ENCODE measurements around the gene BRD3. TPM values are rescaled to one million over a fixed set of nuclear protein-coding genes. Genes with fewer than 3 reads are reported as not detected.

Gene BRD3
- total RNA-seq, 1 donor from 2014 or later = 35.5 TPM

GRCh38 chr9:134032456-134033222, 35.2 kb downstream of the BRD3 start:
- intact Hi-C loops (cut with DNase I) = no loop called here
- peaks cover 77% of the 10 kb centered on the region for H3K36me3 ChIP-seq

DNA sequence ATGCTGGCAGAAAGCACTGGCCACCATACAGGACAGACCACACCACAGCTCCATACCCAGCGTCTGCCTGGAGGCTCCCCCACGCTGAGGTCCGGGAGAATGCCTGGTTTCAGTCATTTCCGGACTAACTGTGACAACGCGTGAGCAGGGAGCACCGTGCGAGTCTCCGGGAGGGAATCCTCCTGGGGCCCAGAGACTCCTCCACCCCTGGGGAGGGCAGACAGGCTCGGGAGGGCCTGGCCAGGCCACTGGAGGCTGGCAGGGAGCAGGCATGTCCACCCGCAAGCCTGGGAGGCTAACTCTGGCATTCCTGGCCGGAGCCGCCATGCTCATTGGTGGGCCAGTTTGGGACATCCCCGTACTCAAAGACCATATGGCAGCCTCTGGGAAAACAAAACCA, 36.0 kb downstream of the BRD3 start:
- ATAC-seq (no peak), DNase-seq (no peak)
- peaks cover under 1% of the 10 kb centered on the region for H3K4me1 ChIP-seq
- TF ChIP-seq CTCF (IDR thresholded peaks at IDR 0.05) = no peak
- no peak overlapping the region for H3K4me3 ChIP-seq
- no peak overlapping the region for H3K27ac ChIP-seq
- intact Hi-C loops (cut with DNase I) = no loop called here
- peaks cover 71% of the 10 kb centered on the region for H3K36me3 ChIP-seq
- H3K27me3 ChIP-seq (ENCODE audit: low read depth) = no peaks in the 10 kb centered on the region
- H3K9me3 ChIP-seq = no peaks in the 10 kb centered on the region

More at GRCh38 chr9:134032456-134033222, 35.2 kb downstream of the BRD3 start:
- no peaks in the 10 kb centered on the region for H3K9me3 ChIP-seq
- H3K27ac ChIP-seq = no peak overlapping the region
- H3K4me1 ChIP-seq = no peaks in the 10 kb centered on the region
- DNase-seq (no peak), ATAC-seq (no peak)
- no peak for TF ChIP-seq CTCF (IDR thresholded peaks at IDR 0.05)
- H3K4me3 ChIP-seq = no peak overlapping the region
- no peaks in the 10 kb centered on the region for H3K27me3 ChIP-seq (ENCODE audit: low read depth)

GRCh38 chr9:134030821-134031470, 36.9 kb downstream of the BRD3 start:
- no peak for DNase-seq

DNA sequence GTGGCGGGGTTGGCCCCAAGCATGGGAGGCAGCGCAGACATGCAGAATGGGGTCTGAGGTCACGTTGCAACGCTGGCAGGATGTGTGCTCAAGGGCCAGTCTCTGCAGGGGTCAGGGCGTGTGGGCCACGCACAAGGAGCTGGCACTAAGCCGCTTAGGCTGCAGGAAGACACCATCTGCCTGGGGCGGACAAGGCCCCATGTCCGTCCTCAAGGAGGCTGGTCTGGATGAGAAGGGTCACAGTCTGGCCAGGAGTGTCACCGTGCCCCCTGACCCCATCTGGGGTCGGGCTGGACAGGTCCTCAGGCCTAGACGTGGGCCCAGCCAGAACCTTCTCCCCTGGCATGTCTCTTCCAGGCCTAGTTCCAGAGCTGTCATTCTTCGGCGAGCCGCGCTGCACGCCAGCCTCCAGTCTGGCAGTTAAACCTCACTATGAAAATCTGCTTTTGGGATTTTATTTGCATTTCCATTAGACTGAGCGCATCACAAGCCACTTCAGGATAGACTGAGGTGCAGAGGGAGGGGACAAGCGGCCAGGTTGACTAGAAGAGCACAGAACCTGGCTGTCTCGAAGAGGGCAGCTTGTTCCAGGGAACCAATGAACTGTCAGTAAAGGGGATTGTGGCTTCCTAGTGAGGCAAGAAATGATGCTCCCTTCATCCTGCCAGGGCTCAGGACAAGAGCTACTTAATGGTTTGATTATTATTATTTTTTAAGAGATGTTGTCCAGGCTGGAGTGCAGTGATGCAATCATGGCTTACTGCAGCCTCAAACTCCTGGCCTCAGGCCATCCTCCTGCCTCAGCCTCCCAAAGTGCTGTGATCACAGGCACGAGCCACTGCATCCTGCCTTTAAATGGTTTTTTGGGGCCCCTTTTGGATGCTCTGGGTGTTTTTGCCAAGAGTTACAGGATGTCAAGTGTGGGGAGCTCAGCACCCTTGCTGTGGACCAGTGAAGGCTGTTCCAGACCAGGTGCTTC, 38.3 kb downstream of the BRD3 start:
- intact Hi-C loops (cut with DNase I) = no loop called here

More at GRCh38 chr9:134030821-134031470, 36.9 kb downstream of the BRD3 start:
- ATAC-seq = no peak
- TF ChIP-seq CTCF (IDR thresholded peaks at IDR 0.05) = no peak
- peaks cover 63% of the 10 kb centered on the region for H3K36me3 ChIP-seq
- H3K9me3 ChIP-seq = no peaks in the 10 kb centered on the region
- H3K27me3 ChIP-seq (ENCODE audit: low read depth) = no peaks in the 10 kb centered on the region
- peaks cover 9% of the 10 kb centered on the region for H3K4me1 ChIP-seq
- no peak overlapping the region for H3K27ac ChIP-seq
- no peak overlapping the region for H3K4me3 ChIP-seq
- intact Hi-C loops (cut with DNase I) = no loop called here

More for the DNA sequence above, 38.3 kb downstream of the BRD3 start:
- TF ChIP-seq CTCF (IDR thresholded peaks at IDR 0.05) = no peak
- no peaks in the 10 kb centered on the region for H3K27me3 ChIP-seq (ENCODE audit: low read depth)
- H3K4me3 ChIP-seq = no peak overlapping the region
- peaks cover 49% of the 10 kb centered on the region for H3K36me3 ChIP-seq
- no peaks in the 10 kb centered on the region for H3K9me3 ChIP-seq
- DNase-seq (no peak), ATAC-seq (no peak)
- no peak overlapping the region for H3K27ac ChIP-seq
- peaks cover 11% of the 10 kb centered on the region for H3K4me1 ChIP-seq
